IMR-90 (cell line): ENCODE measurements around the gene UACA. TPM values are rescaled to one million over a fixed set of nuclear protein-coding genes. Genes with fewer than 3 reads are reported as not detected.

Experiments used
- ATAC-seq: fragments of 200-7000 bp; cut with Tn5 transposase; 2 replicates; pipeline ENCODE4 v1.9.1; 2020; ENCODE audit warnings: low read depth, mild to moderate bottlenecking, moderate library complexity
- BruUV-seq: library from RNA; stranded (reverse); fragments of 400-500 nt; replicated peaks from 2 replicates; lab custom pipeline; 2021; lab: Mats Ljungman, UMichigan
- CTCF ChIA-PET: fragments of 300-600 bp; formaldehyde crosslinking; extraction: SDS; loops from one replicate; lab custom pipeline; 2021; ENCODE audit warnings: antibody characterized with exemption; lab: Yijun Ruan, JAX
- POLR2A ChIA-PET: fragments of 300-600 bp; sonication (Branson Sonifier 250); formaldehyde crosslinking; loops from one replicate; lab custom pipeline; 2022; ENCODE audit warnings: antibody characterized with exemption; ENCODE audit not compliant: unreplicated experiment; lab: Charles Lee
- DNase-seq: peaks from one replicate; pipeline ENCODE4 v3.0.0; 2013
- H2AFZ ChIP-seq: replicated peaks from 2 replicates; pipeline ENCODE3; 2013; ENCODE audit warnings: low read length, mild to moderate bottlenecking; ENCODE audit not compliant: poor library complexity
- H2AK5ac ChIP-seq: 2 replicates; pipeline ENCODE4 v1.6.1; 2013; ENCODE audit warnings: low read depth, low read length, inconsistent platforms
- H2AK9ac ChIP-seq: replicated peaks from 2 replicates; pipeline ENCODE3; 2013; ENCODE audit warnings: mild to moderate bottlenecking, low read depth, low read length, moderate library complexity; ENCODE audit not compliant: poor library complexity
- H2BK120ac ChIP-seq: 2 replicates; pipeline ENCODE4 v1.6.1; 2013; ENCODE audit warnings: low read depth, low read length, inconsistent platforms
- H2BK15ac ChIP-seq: 3 replicates; pipeline ENCODE4 v1.6.1; 2013; ENCODE audit warnings: low read depth, low read length, inconsistent platforms
- H2BK20ac ChIP-seq: 2 replicates; pipeline ENCODE4 v1.6.1; 2013; ENCODE audit warnings: low read depth, mild to moderate bottlenecking, inconsistent platforms, low read length, moderate library complexity
- H2BK5ac ChIP-seq: 2 replicates; pipeline ENCODE4 v1.6.1; 2013; ENCODE audit warnings: mild to moderate bottlenecking, low read depth, low read length, inconsistent platforms; ENCODE audit not compliant: poor library complexity, severe bottlenecking
- H3K14ac ChIP-seq: replicated peaks from 2 replicates; pipeline ENCODE4 v1.6.1; 2013; ENCODE audit warnings: low read depth, low read length, inconsistent platforms
- H3K18ac ChIP-seq: 2 replicates; pipeline ENCODE4 v1.6.1; 2013; ENCODE audit warnings: low read depth, low read length, control low read depth
- H3K23ac ChIP-seq: 2 replicates; pipeline ENCODE4 v1.6.1; 2013; ENCODE audit warnings: low read depth, low read length, inconsistent platforms
- H3K27ac ChIP-seq: 2 replicates; pipeline ENCODE4 v1.5.1; 2013; ENCODE audit warnings: mild to moderate bottlenecking, control low read depth, low read length; ENCODE audit not compliant: insufficient read depth
- H3K27me3 ChIP-seq: 2 replicates; pipeline ENCODE4 v1.6.1; 2013; ENCODE audit warnings: low read length; ENCODE audit not compliant: control insufficient read depth, insufficient read depth
- H3K36me3 ChIP-seq: 2 replicates; pipeline ENCODE4 v1.6.1; 2013; ENCODE audit warnings: low read length, mixed read lengths; ENCODE audit not compliant: control insufficient read depth, insufficient read depth
- H3K4ac ChIP-seq: 2 replicates; pipeline ENCODE4 v1.6.1; 2013; ENCODE audit warnings: low read depth, low read length, inconsistent platforms
- H3K4me1 ChIP-seq: 2 replicates; pipeline ENCODE4 v1.6.1; 2013; ENCODE audit warnings: low read length, mixed read lengths; ENCODE audit not compliant: control insufficient read depth, insufficient read depth
- H3K4me2 ChIP-seq: 2 replicates; pipeline ENCODE4 v1.6.1; 2013; ENCODE audit warnings: low read depth, mild to moderate bottlenecking, control low read depth, low read length, moderate library complexity
- H3K4me3 ChIP-seq: 2 replicates; pipeline ENCODE4 v1.5.1; 2013; ENCODE audit warnings: low read depth, mild to moderate bottlenecking, control low read depth, low read length, moderate library complexity; ENCODE audit not compliant: insufficient read depth
- H3K56ac ChIP-seq: 2 replicates; pipeline ENCODE4 v1.6.1; 2013; ENCODE audit warnings: low read length, inconsistent platforms; ENCODE audit not compliant: insufficient read depth; ENCODE audit errors: extremely low read depth
- H3K79me1 ChIP-seq, 2 experiments: 2 replicates each; pipeline ENCODE4 v1.6.1; 2013; ENCODE audit warnings: low read length in 2 of 2, inconsistent platforms in 1 of 2, low read depth in 1 of 2
- H3K9ac ChIP-seq: 2 replicates; pipeline ENCODE4 v1.6.1; 2013; ENCODE audit warnings: low read depth, low read length, control low read depth
- H3K9me1 ChIP-seq: 2 replicates; pipeline ENCODE4 v1.6.1; 2013; ENCODE audit warnings: low read length, inconsistent platforms; ENCODE audit not compliant: insufficient read depth
- H3K9me3 ChIP-seq: 2 replicates; pipeline ENCODE4 v1.6.1; 2013; ENCODE audit warnings: low read length; ENCODE audit not compliant: control insufficient read depth, insufficient read depth
- H4K20me1 ChIP-seq: 2 replicates; pipeline ENCODE4 v1.6.1; 2013; ENCODE audit warnings: low read length, inconsistent platforms; ENCODE audit not compliant: insufficient read depth
- H4K5ac ChIP-seq: 2 replicates; pipeline ENCODE4 v1.6.1; 2013; ENCODE audit warnings: mild to moderate bottlenecking, low read depth, low read length, control low read depth
- H4K8ac ChIP-seq, 2 experiments: 2 replicates each; pipeline ENCODE4 v1.6.1; 2013; ENCODE audit warnings: low read depth in 2 of 2, low read length in 2 of 2, control low read depth in 1 of 2, inconsistent platforms in 1 of 2
- H4K91ac ChIP-seq: 2 replicates; pipeline ENCODE4 v1.6.1; 2013; ENCODE audit warnings: low read depth, low read length, inconsistent platforms; ENCODE audit not compliant: insufficient read depth
- BHLHE40 ChIP-seq: fragments of 150-350 bp; IDR thresholded peaks from 2 replicates; pipeline ENCODE4 v1.6.1; 2016; ENCODE audit warnings: mild to moderate bottlenecking, low read depth, low read length
- CEBPB ChIP-seq: IDR thresholded peaks from 2 replicates; pipeline ENCODE4 v1.6.1; 2012; ENCODE audit warnings: low read depth, low read length, improper control_type of control experiment
- CHD1 ChIP-seq: IDR thresholded peaks from 2 replicates; pipeline ENCODE4 v1.6.1; 2012; ENCODE audit warnings: low read depth, low read length, improper control_type of control experiment
- CTCF ChIP-seq: conservative IDR thresholded peaks from 2 replicates; pipeline ENCODE4 v1.5.1; 2012; ENCODE audit warnings: mild to moderate bottlenecking, low read depth, low read length, improper control_type of control experiment
- ELK1 ChIP-seq: fragments of 150-350 bp; IDR thresholded peaks from 2 replicates; pipeline ENCODE4 v1.6.1; 2016; ENCODE audit warnings: low read depth, mild to moderate bottlenecking, low read length, moderate library complexity, borderline replicate concordance
- FOS ChIP-seq: fragments of 150-350 bp; IDR thresholded peaks from 2 replicates; pipeline ENCODE4 v1.6.1; 2016; ENCODE audit warnings: low read depth, low read length
- MAFK ChIP-seq: IDR thresholded peaks from 2 replicates; pipeline ENCODE4 v1.6.1; 2012; ENCODE audit warnings: low read depth, low read length, improper control_type of control experiment
- MAZ ChIP-seq: IDR thresholded peaks from 2 replicates; pipeline ENCODE4 v1.6.1; 2012; ENCODE audit warnings: low read depth, mild to moderate bottlenecking, low read length, improper control_type of control experiment, moderate library complexity, borderline replicate concordance
- MXI1 ChIP-seq: IDR thresholded peaks from 2 replicates; pipeline ENCODE4 v1.6.1; 2012; ENCODE audit warnings: low read depth, mild to moderate bottlenecking, low read length, moderate library complexity, borderline replicate concordance
- NFE2L2 ChIP-seq: fragments of 150-350 bp; IDR thresholded peaks from 2 replicates; pipeline ENCODE4 v1.6.1; 2016; ENCODE audit warnings: low read depth, mild to moderate bottlenecking, low read length
- POLR2A ChIP-seq: IDR thresholded peaks from 2 replicates; pipeline ENCODE4 v1.6.1; 2012; ENCODE audit warnings: mild to moderate bottlenecking, low read depth, low read length
- RAD21 ChIP-seq: IDR thresholded peaks from 2 replicates; pipeline ENCODE4 v1.6.1; 2012; ENCODE audit warnings: low read length, improper control_type of control experiment
- RCOR1 ChIP-seq: IDR thresholded peaks from 2 replicates; pipeline ENCODE4 v1.6.1; 2012; ENCODE audit warnings: mild to moderate bottlenecking, low read length, improper control_type of control experiment; ENCODE audit not compliant: insufficient replicate concordance
- RFX5 ChIP-seq: IDR thresholded peaks from 2 replicates; pipeline ENCODE4 v1.8.0; 2012; ENCODE audit warnings: low read depth, mild to moderate bottlenecking, low read length, moderate library complexity
- SMC3 ChIP-seq: fragments of 150-350 bp; IDR thresholded peaks from 2 replicates; pipeline ENCODE4 v1.6.1; 2016; ENCODE audit warnings: low read depth, mild to moderate bottlenecking, antibody characterized with exemption, low read length, moderate library complexity
- USF2 ChIP-seq: fragments of 150-350 bp; IDR thresholded peaks from 2 replicates; pipeline ENCODE4 v1.6.1; 2017; ENCODE audit warnings: mild to moderate bottlenecking, antibody characterized with exemption, low read length, low read depth
- WGBS, 2 experiments: methylation state at CpG; one replicate each; pipeline versions ENCODE4 v1.1.5 to v1.1.7; 2013; ENCODE audit warnings: missing lambda C conversion rate in 2 of 2; ENCODE audit not compliant: insufficient read length in 1 of 2; ENCODE audit errors: extremely low coverage in 2 of 2; 5-methylcytosine and 5-hydroxymethylcytosine counted together
- dilution Hi-C: fragments of 300-500 bp; cut with HindIII; formaldehyde crosslinking; loops from one replicate; pipeline ENCODE4 v1.14.3; 2018; ENCODE audit warnings: low sequenced_read_pairs; ENCODE audit not compliant: unreplicated experiment
- in situ Hi-C: fragments of 300-500 bp; cut with MboI; formaldehyde crosslinking; loops from 3 replicates; pipeline ENCODE4 v1.14.3; 2019; ENCODE audit warnings: low sequenced_read_pairs, inconsistent platforms, mixed read lengths
- intact Hi-C: fragments of 100-400 bp; cut with micrococcal nuclease; formaldehyde crosslinking; loops from 2 replicates; pipeline ENCODE4 v1.10.0; 2022
- polyA plus RNA-seq, 3 experiments: library from polyadenylated mRNA; depleted of rRNA; stranded (reverse); fragments of >200 nt; gene quantifications; 2 replicates each; pipeline ENCODE4 v1.2.3, GENCODE V29; 2012; ENCODE audit warnings: low replicate concordance in 1 of 3
- total RNA-seq: library from RNA; depleted of rRNA; stranded (reverse); fragments of >200 nt; gene quantifications from 2 replicates; pipeline ENCODE4 v1.2.3, GENCODE V29; 2012

UACA gene
- total and polyA plus RNA-seq, 2 of the 4 experiments (the other 2 are of a cell fraction): 156 to 507 TPM

- no peak overlapping the region for H3K27ac ChIP-seq
- no peak for ATAC-seq
- no peak overlapping the region for H2AK9ac ChIP-seq
Observed at GRCh38 chr15:70712271-70712670, 51.1 kb downstream of the UACA start.

More at GRCh38 chr15:70712271-70712670, 51.1 kb downstream of the UACA start:
- CTCF ChIA-PET: interaction anchor here (1.3 to 2.1 kb wide), 2 partner anchors 10 kb away, joined by 5 to 6 read pairs; no protein-coding TSS in a partner anchor
- TF ChIP-seq CTCF (no peak), BHLHE40 (no peak), CHD1 (no peak), FOS (no peak), USF2 (no peak), POLR2A (no peak), MAZ (no peak), RCOR1 (no peak), RAD21 (no peak), RFX5 (no peak), MAFK (no peak), NFE2L2 (no peak), MXI1 (no peak), SMC3 (no peak), CEBPB (no peak), ELK1 (no peak)
- in situ Hi-C loops: no loop called here
- no TSS peak for BruUV-seq
- DNase-seq: no peak
- intact Hi-C loops: loop anchor here (2.0 kb wide), 1 partner anchor 13 kb away; no protein-coding TSS in a partner anchor
- Histone ChIP-seq H2BK20ac (peak overlapping the region; percentile 18; the same call in 1 of the 2 replicates), H2BK15ac (no peak overlapping the region), H4K91ac (no peak overlapping the region), H3K4ac (no peak overlapping the region), H3K56ac (no peak overlapping the region), H3K4me1 (peaks cover 19% of the 10 kb centered on the region), H4K5ac (no peak overlapping the region), H4K20me1 (peaks cover 60% of the 10 kb centered on the region), H3K9ac (no peak overlapping the region), H3K23ac (peak overlapping the region; percentile 64), H2AFZ (no peak overlapping the region), H2BK5ac (peak overlapping the region; percentile 24), H3K14ac (peak overlapping the region; percentile 57; the same call in 1 of the 2 replicates), H3K4me2 (no peak overlapping the region), H2AK5ac (no peak overlapping the region; the same call in 1 of the 2 replicates), H3K4me3 (no peak overlapping the region), H3K9me3 (no peaks in the 10 kb centered on the region), H3K36me3 (peaks cover 1% of the 10 kb centered on the region; the same call in 1 of the 2 replicates), H3K18ac (no peak overlapping the region), H3K27me3 (no peaks in the 10 kb centered on the region), H3K79me1 (peaks cover 18 to 66% of the 10 kb centered on the region in 2 experiments), H2BK120ac (no peak overlapping the region), H4K8ac (no peak overlapping the region), H3K9me1 (peaks cover 14% of the 10 kb centered on the region)
- WGBS, 2 experiments: 100% methylated on average over 1 of the region's 3 CpGs; no CpG with 5 or more reads in 1 of the 2 experiments
- POLR2A ChIA-PET: no interaction called here
- dilution Hi-C loops: no loop called here
